KMS-11 (cell line): ENCODE data around the gene PHLDB2.

Source experiments
- H2AFZ ChIP-seq: fragments of 200-600 bp; sonication (generic); 2 replicates; pipeline ENCODE4 v1.6.1; 2016; ENCODE audit warnings: antibody characterized with exemption, mixed run types, low read depth
- H3K27ac ChIP-seq: fragments of 200-600 bp; sonication (generic); 2 replicates; pipeline ENCODE4 v1.6.1; 2016; ENCODE audit warnings: mild to moderate bottlenecking, mixed run types
- H3K27me3 ChIP-seq: fragments of 200-600 bp; sonication (generic); 2 replicates; pipeline ENCODE4 v1.6.1; 2017; ENCODE audit warnings: mild to moderate bottlenecking, low read depth, mixed run types, moderate library complexity; ENCODE audit not compliant: insufficient read depth
- H3K36me3 ChIP-seq: fragments of 200-600 bp; sonication (generic); 2 replicates; pipeline ENCODE4 v1.6.1; 2017; ENCODE audit warnings: mild to moderate bottlenecking, mixed run types; ENCODE audit not compliant: insufficient read depth
- H3K4me1 ChIP-seq: fragments of 200-600 bp; sonication (generic); 2 replicates; pipeline ENCODE4 v1.6.1; 2016; ENCODE audit warnings: mild to moderate bottlenecking, low read depth, mixed run types; ENCODE audit not compliant: poor library complexity, severe bottlenecking
- H3K4me2 ChIP-seq: fragments of 200-600 bp; sonication (generic); 2 replicates; pipeline ENCODE4 v1.7.0; 2016; ENCODE audit warnings: mild to moderate bottlenecking, mixed run types
- H3K4me3 ChIP-seq: fragments of 200-600 bp; sonication (generic); IDR thresholded peaks from 2 replicates; pipeline ENCODE4 v1.6.1; 2017; ENCODE audit warnings: low read depth, low read length, mixed read lengths; ENCODE audit not compliant: insufficient read depth
- H3K79me2 ChIP-seq: fragments of 200-600 bp; sonication (generic); 2 replicates; pipeline ENCODE4 v1.6.1; 2016; ENCODE audit warnings: low read depth, mixed run types; ENCODE audit not compliant: insufficient read depth
- H3K9ac ChIP-seq: fragments of 200-600 bp; sonication (generic); 2 replicates; pipeline ENCODE4 v1.6.1; 2016; ENCODE audit warnings: mild to moderate bottlenecking, mixed run types
- H4K20me1 ChIP-seq: fragments of 200-600 bp; sonication (generic); 2 replicates; pipeline ENCODE4 v1.6.1; 2016; ENCODE audit warnings: mild to moderate bottlenecking, mixed run types; ENCODE audit not compliant: insufficient read depth
- CTCF ChIP-seq: fragments of 200-600 bp; sonication (generic); conservative IDR thresholded peaks from 2 replicates; pipeline ENCODE4 v1.6.1; 2017; ENCODE audit warnings: low read depth, mild to moderate bottlenecking, antibody characterized with exemption, low read length, moderate library complexity, mixed read lengths

The PHLDB2 gene

DNA sequence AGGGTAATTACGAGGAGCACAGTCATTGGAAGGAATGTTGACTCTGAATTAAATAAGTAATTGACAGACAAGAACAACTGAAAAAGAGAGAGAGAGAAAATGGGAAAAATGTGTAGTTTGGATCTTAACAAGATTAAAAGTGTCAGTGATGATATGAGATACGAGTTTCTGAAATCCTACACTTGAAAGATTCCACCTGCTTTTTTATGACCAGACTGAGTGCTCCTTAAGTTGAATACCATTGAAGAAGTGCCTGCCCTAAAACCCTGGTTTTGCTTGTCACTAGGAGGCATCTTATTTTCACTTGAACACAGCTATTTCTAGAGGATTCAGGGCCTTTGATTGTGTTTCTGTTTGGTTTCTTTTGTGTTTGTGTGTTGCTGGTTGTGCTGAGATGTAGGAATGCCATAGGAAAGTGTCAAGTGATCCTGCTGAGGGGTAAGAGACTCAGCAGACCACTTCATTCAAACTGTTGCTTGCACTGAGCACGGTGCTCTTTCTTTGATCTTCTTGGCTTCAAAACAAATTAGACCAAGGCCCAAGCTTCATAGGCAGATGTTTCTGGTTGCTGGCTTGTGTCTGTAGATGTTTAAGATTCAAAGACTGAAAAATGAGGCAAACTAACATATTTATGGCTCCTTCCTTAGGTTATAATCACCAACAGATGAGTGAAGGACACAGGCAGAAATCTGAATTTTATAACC is 102.5 kb downstream of the PHLDB2 start:
- Histone ChIP-seq H4K20me1 (no peaks in the 10 kb centered on the region), H3K79me2 (no peaks in the 10 kb centered on the region), H3K4me2 (no peak overlapping the region), H3K36me3 (no peaks in the 10 kb centered on the region), H3K27me3 (no peaks in the 10 kb centered on the region), H3K4me1 (peaks cover 8% of the 10 kb centered on the region), H2AFZ (no peak overlapping the region), H3K9ac (no peak overlapping the region), H3K4me3 (no peak overlapping the region), H3K27ac (no peak overlapping the region)
- TF ChIP-seq CTCF = no peak

- no peak overlapping the region for H3K27ac ChIP-seq
- no peak overlapping the region for H3K4me2 ChIP-seq
- no peak overlapping the region for H3K4me3 ChIP-seq
- H3K4me1 ChIP-seq = peaks cover 11% of the 10 kb centered on the region
- no peaks in the 10 kb centered on the region for H4K20me1 ChIP-seq
- no peaks in the 10 kb centered on the region for H3K79me2 ChIP-seq
- no peaks in the 10 kb centered on the region for H3K27me3 ChIP-seq
- no peak for TF ChIP-seq CTCF
- H3K9ac ChIP-seq = no peak overlapping the region
- H2AFZ ChIP-seq = no peak overlapping the region
- H3K36me3 ChIP-seq = no peaks in the 10 kb centered on the region
These were observed 104.4 kb downstream of the PHLDB2 start for GRCh38 chr3:111963424-111963823.

- Histone ChIP-seq H3K36me3 (no peaks in the 10 kb centered on the region), H2AFZ (no peak overlapping the region), H3K79me2 (no peaks in the 10 kb centered on the region), H4K20me1 (no peaks in the 10 kb centered on the region), H3K27me3 (no peaks in the 10 kb centered on the region), H3K4me3 (no peak overlapping the region), H3K4me2 (no peak overlapping the region), H3K4me1 (peaks cover 11% of the 10 kb centered on the region), H3K27ac (no peak overlapping the region), H3K9ac (no peak overlapping the region)
- no peak for TF ChIP-seq CTCF
These were observed 106.4 kb downstream of the PHLDB2 start for GRCh38 chr3:111965484-111965883.

- H3K79me2 ChIP-seq = no peaks in the 10 kb centered on the region
- peaks cover 11% of the 10 kb centered on the region for H3K4me1 ChIP-seq
- no peaks in the 10 kb centered on the region for H3K36me3 ChIP-seq
- TF ChIP-seq CTCF = no peak
- H4K20me1 ChIP-seq = no peaks in the 10 kb centered on the region
- no peaks in the 10 kb centered on the region for H3K27me3 ChIP-seq
- no peak overlapping the region for H3K27ac ChIP-seq
- no peak overlapping the region for H3K4me2 ChIP-seq
- no peak overlapping the region for H2AFZ ChIP-seq
- no peak overlapping the region for H3K9ac ChIP-seq
- no peak overlapping the region for H3K4me3 ChIP-seq
These were observed 108.0 kb downstream of the PHLDB2 start for GRCh38 chr3:111967068-111967467.
